Keratinocyte (primary cell): Measurements from ENCODE around the gene HOXB2. TPM values are rescaled to one million over a fixed set of nuclear protein-coding genes. Genes with fewer than 3 reads are reported as not detected.
A peak's percentile ranks its signal among the peaks of the same experiment; 100 is the strongest.

ENCODE experiments used
- DNase-seq: peaks from one replicate; pipeline ENCODE4 v3.0.0-alpha.2; 2011; ENCODE audit warnings: low read depth, missing footprints, low spot score
- FAIRE-seq: peaks from 2 replicates; lab custom pipeline; 2011; peaks lifted over from hg19 to GRCh38; lab: Jason Lieb, UNC
- H2AFZ ChIP-seq: 2 replicates; pipeline ENCODE4 v1.6.0; 2012; ENCODE audit warnings: low read length, control low read depth, inconsistent platforms; ENCODE audit not compliant: control insufficient read depth
- H3K27ac ChIP-seq: 2 replicates; pipeline ENCODE4 v1.5.1; 2011; ENCODE audit warnings: low read length; ENCODE audit not compliant: control insufficient read depth, insufficient read depth
- H3K27me3 ChIP-seq: 3 replicates; pipeline ENCODE4 v1.6.0; 2011; ENCODE audit warnings: low read length; ENCODE audit not compliant: control insufficient read depth, insufficient read depth; ENCODE audit errors: extremely low read depth
- H3K36me3 ChIP-seq, 2 experiments: 2 replicates in 1 of 2; 3 replicates in 1 of 2; pipeline ENCODE4 v1.5.1; 2011; ENCODE audit warnings: low read length in 2 of 2, mild to moderate bottlenecking in 1 of 2; ENCODE audit not compliant: control insufficient read depth in 2 of 2, insufficient read depth in 2 of 2; ENCODE audit errors: extremely low read depth in 1 of 2
- H3K4me1 ChIP-seq: 3 replicates; pipeline ENCODE4 v1.5.1; 2011; ENCODE audit warnings: low read length; ENCODE audit not compliant: control insufficient read depth, insufficient read depth; ENCODE audit errors: extremely low read depth
- H3K4me2 ChIP-seq: 3 replicates; pipeline ENCODE4 v1.6.0; 2011; ENCODE audit warnings: low read depth, low read length; ENCODE audit not compliant: control insufficient read depth, insufficient read depth; ENCODE audit errors: extremely low read depth
- H3K4me3 ChIP-seq, 3 experiments: fragments of 200-600 bp in 1 of 3; sonication (generic) in 1 of 3; 2 replicates in 2 of 3; 3 replicates in 1 of 3; pipeline ENCODE4 v1.5.1; 2011 to 2016; ENCODE audit warnings: low read length in 3 of 3, mild to moderate bottlenecking in 3 of 3, control low read depth in 2 of 3, inconsistent platforms in 1 of 3, low read depth in 1 of 3, mixed read lengths in 1 of 3, mixed run types in 1 of 3, moderate library complexity in 1 of 3; ENCODE audit not compliant: control insufficient read depth in 2 of 3, insufficient read depth in 2 of 3; ENCODE audit errors: extremely low read depth in 1 of 3
- H3K79me2 ChIP-seq: 2 replicates; pipeline ENCODE4 v1.6.0; 2012; ENCODE audit warnings: low read length; ENCODE audit not compliant: control insufficient read depth, insufficient read depth
- H3K9ac ChIP-seq: 3 replicates; pipeline ENCODE4 v1.6.0; 2011; ENCODE audit warnings: low read length; ENCODE audit not compliant: control insufficient read depth, insufficient read depth; ENCODE audit errors: extremely low read depth
- H3K9me1 ChIP-seq: 3 replicates; pipeline ENCODE4 v1.6.0; 2011; ENCODE audit warnings: low read length; ENCODE audit not compliant: control insufficient read depth, insufficient read depth; ENCODE audit errors: extremely low read depth
- H3K9me3 ChIP-seq: 2 replicates; pipeline ENCODE4 v1.5.1; 2012; ENCODE audit warnings: low read depth, low read length; ENCODE audit not compliant: control insufficient read depth
- H4K20me1 ChIP-seq: 3 replicates; pipeline ENCODE4 v1.6.0; 2011; ENCODE audit warnings: low read length; ENCODE audit not compliant: control insufficient read depth, insufficient read depth; ENCODE audit errors: extremely low read depth
- CTCF ChIP-seq, 3 experiments: IDR thresholded peaks in 1 of 3; conservative IDR thresholded peaks in 1 of 3; optimal IDR thresholded peaks in 1 of 3; 2 replicates in 2 of 3; 3 replicates in 1 of 3; pipeline versions ENCODE3 to v1.5.1; 2011; ENCODE audit warnings: low read length in 3 of 3, mild to moderate bottlenecking in 3 of 3, moderate library complexity in 2 of 3, control low read depth in 1 of 3, inconsistent platforms in 1 of 3; ENCODE audit not compliant: insufficient read depth in 2 of 3; ENCODE audit errors: extremely low read depth in 1 of 3
- EZH2 ChIP-seq: IDR thresholded peaks from one replicate; pipeline ENCODE4 v1.6.1; 2012; ENCODE audit warnings: inconsistent platforms, mild to moderate bottlenecking, low read length, moderate library complexity
- dilution Hi-C: fragments of 300-500 bp; cut with MboI; formaldehyde crosslinking; loops from one replicate; pipeline ENCODE4 v1.7.0; 2020; ENCODE audit warnings: low sequenced_read_pairs; ENCODE audit not compliant: extremely low pct_ligation_motif_present
- polyA plus RNA-seq, 5 experiments: library from polyadenylated mRNA; depleted of rRNA in 3 of 5; stranded (reverse) in 3 of 5; stranded (forward) in 1 of 5; unstranded in 1 of 5; fragments of >200 nt; gene quantifications; 1 replicate in 1 of 5; 2 replicates in 3 of 5; 3 replicates in 1 of 5; pipeline versions ENCODE4 v1.2.1 to v1.2.3, GENCODE V29; 2011 to 2012; ENCODE audit warnings: missing spikeins in 2 of 5, low read depth in 1 of 5, low replicate concordance in 1 of 5

The HOXB2 gene
- polyA plus RNA-seq, 1 donor (not counting 4 experiments of a cell fraction or from before 2014, with no cell fraction given) = 3.8 TPM

DNA sequence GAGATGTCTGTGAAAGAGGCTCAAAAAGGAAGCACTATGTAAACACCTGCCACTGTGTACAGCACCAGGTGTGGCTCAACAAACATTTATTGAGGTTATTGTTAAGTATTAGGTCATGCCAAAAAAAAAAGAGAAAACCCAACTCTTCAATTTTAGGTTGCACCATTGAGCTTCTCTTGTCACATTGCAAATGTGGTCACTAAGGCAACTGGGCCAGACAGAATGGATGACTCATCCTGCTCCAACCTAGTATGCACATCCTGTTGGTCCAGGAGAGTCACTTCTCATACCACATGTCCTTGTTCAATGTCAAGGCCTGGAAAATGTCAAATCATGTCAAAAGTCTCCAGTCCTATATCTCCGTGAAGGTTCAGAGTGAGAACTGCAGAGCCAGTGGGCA is 39.1 kb downstream of the HOXB2 start:
- dilution Hi-C loops = no loop called here
- Histone ChIP-seq H3K4me1 (peaks cover 7% of the 10 kb centered on the region), H3K27ac (no peak overlapping the region)

DNA sequence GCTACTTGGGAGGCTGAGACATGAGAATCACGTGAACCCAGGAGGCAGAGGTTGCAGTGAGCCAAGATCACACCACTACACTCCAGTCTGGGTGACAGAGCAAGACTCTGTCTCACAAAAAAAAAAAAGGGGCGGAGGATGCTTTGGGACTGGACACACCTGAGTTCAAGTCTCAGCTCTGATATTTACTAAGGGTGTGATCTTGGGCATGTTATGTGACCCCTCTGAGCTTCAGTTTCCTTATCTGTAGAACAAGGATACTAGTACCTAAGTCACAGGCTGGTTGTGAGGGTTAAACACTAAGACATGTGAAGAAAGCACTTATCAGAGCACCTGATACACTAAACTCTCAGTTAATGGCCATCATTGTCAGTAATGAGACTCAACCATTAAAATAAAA is 40.0 kb downstream of the HOXB2 start:
- no peaks in the 10 kb centered on the region for H3K79me2 ChIP-seq
- H2AFZ ChIP-seq = no peak overlapping the region
- dilution Hi-C loops = no loop called here
- H3K27me3 ChIP-seq = no peaks in the 10 kb centered on the region
- TF ChIP-seq CTCF (optimal IDR thresholded peaks at IDR 0.05 in 1 of 3, IDR thresholded peaks at IDR 0.05 in 1 of 3, conservative IDR thresholded peaks at IDR 0.05 in 1 of 3; ENCODE audit: extremely low read depth in 1 of 3, insufficient read depth in 2 of 3, low read length in 3 of 3) (no peak), EZH2 (no peak)
- no peaks in the 10 kb centered on the region for H3K9me1 ChIP-seq
- no peaks in the 10 kb centered on the region for H3K9me3 ChIP-seq
- no peak overlapping the region for H3K4me2 ChIP-seq
- H3K27ac ChIP-seq = no peak overlapping the region
- no peak overlapping the region for H3K9ac ChIP-seq
- DNase-seq (no peak), FAIRE-seq (no peak)
- no peaks in the 10 kb centered on the region for H4K20me1 ChIP-seq
- peaks cover 7% of the 10 kb centered on the region for H3K4me1 ChIP-seq
- H3K36me3 ChIP-seq = no peaks in the 10 kb centered on the region
- H3K4me3 ChIP-seq = no peak overlapping the region

More for the DNA sequence above, 39.1 kb downstream of the HOXB2 start:
- Histone ChIP-seq H3K9ac (no peak overlapping the region), H3K4me3 (no peak overlapping the region), H3K9me3 (no peaks in the 10 kb centered on the region), H3K36me3 (no peaks in the 10 kb centered on the region), H3K4me2 (no peak overlapping the region), H2AFZ (no peak overlapping the region), H3K79me2 (no peaks in the 10 kb centered on the region), H3K9me1 (no peaks in the 10 kb centered on the region), H3K27me3 (no peaks in the 10 kb centered on the region), H4K20me1 (no peaks in the 10 kb centered on the region)
- peak; percentile 30 for DNase-seq
- FAIRE-seq = peak; percentile 23
- TF ChIP-seq CTCF (optimal IDR thresholded peaks at IDR 0.05 in 1 of 3, IDR thresholded peaks at IDR 0.05 in 1 of 3, conservative IDR thresholded peaks at IDR 0.05 in 1 of 3; ENCODE audit: extremely low read depth in 1 of 3, insufficient read depth in 2 of 3, low read length in 3 of 3) (no peak), EZH2 (no peak)
